NB4 (cell line): ENCODE measurements around the gene ARHGEF10L.

Source experiments
- CTCF ChIP-seq: IDR thresholded peaks from one replicate; pipeline ENCODE4 v1.5.1; 2012; ENCODE audit warnings: low read depth, low read length
- MYC ChIP-seq: IDR thresholded peaks from 2 replicates; pipeline ENCODE4 v1.6.1; 2011; ENCODE audit warnings: low read depth, low read length
- POLR2A ChIP-seq: IDR thresholded peaks from 2 replicates; pipeline ENCODE4 v1.6.1; 2011; ENCODE audit warnings: mild to moderate bottlenecking; ENCODE audit not compliant: insufficient read length; ENCODE audit errors: extremely low read depth

DNA sequence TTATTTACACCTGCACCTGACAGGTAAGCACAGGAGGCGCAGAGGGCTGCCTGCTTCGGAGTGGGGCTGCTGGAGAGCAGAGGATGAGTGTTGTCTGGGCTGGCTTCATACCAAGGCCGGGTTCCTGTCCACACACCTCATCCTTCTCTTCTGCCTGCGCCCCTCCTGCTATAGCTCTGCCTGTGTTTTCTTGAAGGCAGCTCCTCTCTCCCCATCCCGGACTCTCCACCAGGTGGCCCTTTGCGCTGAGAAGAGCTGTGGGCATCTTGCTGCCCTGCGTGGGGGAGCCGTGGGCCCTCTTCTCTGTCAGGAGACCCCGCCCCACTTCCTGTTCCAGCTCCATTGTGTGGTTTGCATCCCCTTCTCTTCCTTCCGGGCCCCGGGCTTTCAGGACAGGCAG lies 35.0 kb downstream of the ARHGEF10L start:
- no peak for TF ChIP-seq POLR2A
- TF ChIP-seq CTCF, result no peak
- TF ChIP-seq MYC, result no peak
